ENCODE measurements around the gene DHRS7.
A peak's percentile ranks its signal among the peaks of the same experiment; 100 is the strongest.

Gene DHRS7

GRCh38 chr14:60184146-60184904 lies 19.1 kb upstream of the DHRS7 start:
- DNase-seq = peak; percentile 64

- peak; percentile 17 for DNase-seq
Measured at GRCh38 chr14:60183741-60184140, 18.5 kb upstream of the DHRS7 start.

GRCh38 chr14:60183138-60183537 lies 17.9 kb upstream of the DHRS7 start:
- DNase-seq = no peak

- peak; percentile 56 for DNase-seq
Measured at GRCh38 chr14:60179431-60179869, 14.3 kb upstream of the DHRS7 start.

- no peak for DNase-seq
Measured at GRCh38 chr14:60178820-60179219, 13.6 kb upstream of the DHRS7 start.

GRCh38 chr14:60178164-60178563 lies 13.0 kb upstream of the DHRS7 start:
- no peak for DNase-seq

GRCh38 chr14:60175255-60175902 lies 10.2 kb upstream of the DHRS7 start:
- DNase-seq = no peak

GRCh38 chr14:60174352-60175254 lies 9.4 kb upstream of the DHRS7 start:
- DNase-seq = no peak

- DNase-seq = no peak
Measured at GRCh38 chr14:60171690-60172089, 6.5 kb upstream of the DHRS7 start.

GRCh38 chr14:60170948-60171347 lies 5.8 kb upstream of the DHRS7 start:
- DNase-seq = no peak

- DNase-seq = no peak
Measured at GRCh38 chr14:60169722-60170121, 4.5 kb upstream of the DHRS7 start.

GRCh38 chr14:60166142-60166541 lies 944 bp upstream of the DHRS7 start:
- DNase-seq = no peak

GRCh38 chr14:60165547-60165876 lies 314 bp upstream of the DHRS7 start:
- no peak for DNase-seq

GRCh38 chr14:60164404-60164711 lies 840 bp downstream of the DHRS7 start:
- no peak for DNase-seq

GRCh38 chr14:60163693-60164092 lies 1.5 kb downstream of the DHRS7 start:
- no peak for DNase-seq

GRCh38 chr14:60161196-60162107 lies 3.7 kb downstream of the DHRS7 start:
- DNase-seq = peak; percentile 12

- DNase-seq = no peak
Measured at GRCh38 chr14:60160422-60160821, 4.8 kb downstream of the DHRS7 start.

GRCh38 chr14:60154671-60155070 lies 10.5 kb downstream of the DHRS7 start:
- DNase-seq = no peak

GRCh38 chr14:60153991-60154390 lies 11.2 kb downstream of the DHRS7 start:
- DNase-seq = no peak

GRCh38 chr14:60151715-60152114 lies 13.5 kb downstream of the DHRS7 start:
- peak; percentile 87 for DNase-seq

GRCh38 chr14:60134702-60135101 lies 30.5 kb downstream of the DHRS7 start:
- no peak for DNase-seq

- no peak for DNase-seq
Measured at GRCh38 chr14:60133487-60133886, 31.7 kb downstream of the DHRS7 start.

GRCh38 chr14:60125918-60126317 lies 39.3 kb downstream of the DHRS7 start:
- peak; percentile 3 for DNase-seq
